Activated CD4-positive, alpha-beta T cell treated with anti-CD3 and anti-CD28 coated beads, Interleukin-2, amount 50 U/mL, for 24 hours (primary cell): ENCODE measurements around the gene PRRG2.

Source experiments
- DNase-seq, 2 donors: peaks; one replicate each; pipeline ENCODE4 v3.0.0-alpha.2; 2020; ENCODE audit warnings: low read depth in 1 of 2, low spot score in 1 of 2

The PRRG2 gene

DNA sequence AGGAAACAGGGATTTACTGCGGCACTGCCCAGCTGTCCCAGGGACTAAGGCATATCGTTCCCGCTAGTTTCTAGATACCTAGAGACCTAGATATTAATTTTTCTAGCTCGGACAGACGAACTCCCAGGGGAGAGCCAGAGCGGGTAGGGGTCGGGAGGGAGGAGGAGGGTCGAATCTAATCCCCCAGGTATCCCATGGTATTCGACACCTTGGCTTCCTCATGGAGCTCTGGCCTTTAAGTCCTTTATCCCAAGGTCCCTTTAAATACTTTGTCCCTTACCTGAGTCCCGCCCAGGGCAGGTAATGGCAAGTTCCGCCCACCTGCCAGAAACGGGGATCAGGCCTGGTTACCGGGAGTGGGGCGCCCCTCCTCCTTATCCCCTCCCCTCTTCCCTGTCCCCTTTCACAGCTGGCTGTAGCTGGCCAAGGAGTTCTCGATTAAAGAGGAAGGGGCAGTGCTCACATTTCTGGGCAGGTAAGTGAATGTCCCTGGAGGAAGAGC lies at the start of gene PRRG2:
PRRG2 (plus strand) TSS at position 310 of the 502 bp plus-strand sequence. CDS start 1,904 bp downstream, outside the sequence.
- DNase-seq: no peak

DNA sequence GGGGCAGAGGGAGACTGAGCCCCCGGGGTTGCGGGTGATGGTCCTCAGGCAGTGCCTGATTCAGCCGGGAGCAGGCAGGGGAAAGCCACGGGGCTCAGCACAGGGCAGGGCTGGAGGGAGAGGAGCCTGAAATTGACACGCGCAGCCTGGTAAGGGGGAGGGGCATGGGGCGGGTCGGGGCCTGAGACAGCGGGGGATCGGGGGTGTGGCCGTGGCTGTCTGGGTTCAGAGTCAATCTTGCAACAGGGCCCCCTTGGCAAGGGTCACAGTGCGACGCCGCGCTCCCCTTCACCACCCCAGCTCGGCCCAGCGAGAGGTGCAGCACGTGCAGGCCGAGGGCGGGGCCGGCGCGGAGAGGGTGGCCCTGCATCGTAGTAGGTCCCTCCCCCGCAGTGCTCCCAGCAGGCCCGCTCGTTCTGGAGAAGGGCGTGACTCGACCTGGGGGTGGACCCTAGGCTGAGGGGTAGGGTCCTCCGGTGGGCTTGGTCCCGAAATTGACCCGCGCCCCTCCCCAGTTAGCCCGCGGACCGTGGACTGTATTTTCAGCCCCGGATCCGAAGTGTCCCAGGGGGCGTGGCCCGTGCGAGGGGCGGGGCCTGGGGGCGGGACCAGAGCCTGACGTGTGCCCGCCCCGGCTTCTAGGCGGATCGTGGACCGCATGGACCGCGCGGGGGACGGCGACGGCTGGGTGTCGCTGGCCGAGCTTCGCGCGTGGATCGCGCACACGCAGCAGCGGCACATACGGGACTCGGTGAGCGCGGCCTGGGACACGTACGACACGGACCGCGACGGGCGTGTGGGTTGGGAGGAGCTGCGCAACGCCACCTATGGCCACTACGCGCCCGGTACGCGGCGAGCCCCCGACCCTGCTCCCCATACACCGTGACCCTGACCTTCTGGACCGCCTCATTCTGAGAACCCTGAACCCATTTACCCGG lies 47.3 kb upstream of the PRRG2 start:
- peak; percentile 74 to 76 for DNase-seq

DNA sequence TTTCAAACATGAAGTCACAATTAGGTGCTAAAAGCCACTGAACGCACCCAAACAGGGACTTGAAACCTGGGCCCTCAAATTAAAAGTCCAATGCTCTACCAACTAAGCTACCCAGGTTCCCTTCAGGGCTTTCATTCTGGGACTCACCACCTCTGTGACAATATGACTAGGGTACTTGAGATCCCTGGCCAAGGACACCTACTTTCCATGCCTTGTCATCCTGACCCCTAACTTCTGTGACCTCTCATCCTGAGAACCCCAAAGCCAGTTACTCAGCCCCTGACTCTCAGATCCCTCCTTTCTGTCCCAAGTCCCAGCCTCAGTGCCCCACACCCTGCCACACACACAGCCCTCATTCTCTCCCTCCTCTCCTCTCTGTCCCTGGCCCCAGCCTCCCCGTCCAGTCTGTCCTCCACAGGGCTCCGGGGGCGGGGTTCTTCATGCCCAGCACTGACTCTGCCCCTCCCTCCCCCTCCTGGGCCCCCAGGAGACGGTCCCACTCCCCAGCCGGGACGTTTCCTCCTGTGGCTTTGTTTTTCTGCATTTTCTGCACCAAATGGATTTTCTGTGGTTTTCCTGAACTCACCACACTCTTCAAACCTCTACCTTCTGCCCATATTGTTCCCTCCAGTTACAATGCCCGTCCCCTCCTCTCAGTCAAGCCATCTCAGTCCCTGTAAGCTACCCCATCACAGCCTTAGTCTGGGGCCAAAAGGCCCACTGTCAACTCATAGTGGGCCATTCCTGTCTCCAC lies 46.3 kb upstream of the PRRG2 start:
- no peak for DNase-seq

DNA sequence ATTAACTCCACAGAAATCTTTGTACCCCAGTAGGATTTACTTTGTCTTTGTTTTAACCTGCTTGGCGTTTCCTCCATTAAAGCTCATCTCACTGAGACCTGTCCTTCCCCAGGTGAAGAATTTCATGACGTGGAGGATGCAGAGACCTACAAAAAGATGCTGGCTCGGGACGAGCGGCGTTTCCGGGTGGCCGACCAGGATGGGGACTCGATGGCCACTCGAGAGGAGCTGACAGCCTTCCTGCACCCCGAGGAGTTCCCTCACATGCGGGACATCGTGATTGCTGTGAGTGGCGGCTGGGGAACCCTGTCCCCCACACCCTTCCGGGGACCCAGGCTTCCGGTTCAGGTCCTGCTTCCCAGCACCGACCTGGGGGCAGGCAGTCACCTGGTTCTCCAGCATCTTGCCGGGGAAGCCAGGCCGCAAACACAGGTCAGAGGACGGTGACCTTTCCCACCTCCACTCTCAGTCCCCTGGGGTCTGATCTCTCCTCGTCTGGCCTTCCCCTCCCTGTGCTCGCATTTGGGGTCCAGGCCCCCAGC lies 44.1 kb upstream of the PRRG2 start:
- DNase-seq: no peak

DNA sequence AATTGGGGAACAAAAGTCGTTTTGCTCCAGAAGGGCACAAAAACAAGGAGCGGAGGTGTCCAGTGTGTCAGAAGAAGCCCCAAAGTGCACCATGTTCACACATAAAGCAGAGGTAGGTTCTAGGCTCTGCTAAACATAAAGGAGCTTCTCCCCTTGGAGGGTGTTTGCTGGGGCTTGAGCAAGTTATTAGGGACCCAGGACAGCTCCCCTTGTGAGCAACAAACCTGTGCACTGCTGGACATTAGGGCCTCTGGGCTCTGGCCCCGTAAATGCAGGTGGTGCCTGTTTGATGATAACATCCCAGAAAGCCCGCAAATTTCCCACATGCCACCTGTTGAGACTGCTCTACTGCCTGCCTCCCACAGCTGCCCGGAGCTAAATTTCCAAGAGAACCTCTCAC lies 42.5 kb upstream of the PRRG2 start:
- DNase-seq: no peak

DNA sequence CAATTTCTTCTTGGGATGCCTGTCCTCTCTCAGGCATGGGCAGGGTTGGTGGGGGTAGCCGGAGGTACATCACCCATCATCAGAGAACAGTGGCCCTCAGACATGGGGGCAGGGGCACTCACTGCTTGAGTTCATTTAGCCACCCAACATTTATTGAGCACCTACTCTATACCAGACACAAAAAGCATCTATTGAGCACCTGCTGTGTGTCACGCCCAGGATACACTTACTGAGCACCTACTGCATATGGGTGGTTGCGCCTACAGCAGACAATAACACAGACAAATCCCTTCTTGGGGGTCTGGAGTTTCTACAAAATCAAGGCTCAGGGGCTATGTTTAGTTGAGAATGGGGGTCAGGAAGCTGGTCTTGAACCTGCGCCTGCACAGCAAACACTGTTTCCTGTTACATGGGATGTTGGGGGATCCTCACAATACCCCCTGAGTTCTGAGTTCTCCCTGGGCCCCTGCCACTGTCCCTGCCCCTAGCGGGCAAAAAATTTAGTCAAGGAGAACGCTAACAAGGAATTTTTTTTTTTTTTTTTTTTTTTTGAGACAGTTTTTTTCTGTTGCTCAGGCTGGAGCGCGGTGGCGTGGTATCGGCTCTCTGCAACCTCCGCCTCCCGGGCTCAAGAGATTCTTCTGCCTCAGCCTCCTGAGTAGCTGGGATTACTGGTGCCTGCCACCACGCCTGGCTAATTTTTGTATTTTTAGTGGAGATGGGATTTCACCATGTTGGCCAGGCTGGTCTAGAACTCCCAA lies 41.7 kb upstream of the PRRG2 start:
- no peak for DNase-seq

DNA sequence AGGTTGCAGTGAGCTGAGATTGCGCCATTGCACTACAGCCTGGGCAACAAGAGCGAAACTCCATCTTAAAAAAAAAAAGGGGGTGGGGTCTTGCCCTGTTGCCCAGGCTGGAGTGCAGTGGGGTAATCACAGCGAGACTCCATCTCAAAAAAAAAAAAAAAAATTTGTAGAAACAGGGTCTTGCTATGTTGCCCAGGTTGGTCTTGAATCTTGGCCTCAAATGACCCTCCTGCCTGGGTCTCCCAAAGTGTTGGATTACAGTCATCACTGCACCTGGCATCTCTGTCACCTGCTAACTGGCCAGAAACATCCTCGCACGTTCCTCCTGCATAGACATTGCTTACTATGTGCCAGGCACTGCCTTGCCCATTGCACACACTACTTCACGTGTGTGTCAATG lies 39.2 kb upstream of the PRRG2 start:
- DNase-seq: no peak

DNA sequence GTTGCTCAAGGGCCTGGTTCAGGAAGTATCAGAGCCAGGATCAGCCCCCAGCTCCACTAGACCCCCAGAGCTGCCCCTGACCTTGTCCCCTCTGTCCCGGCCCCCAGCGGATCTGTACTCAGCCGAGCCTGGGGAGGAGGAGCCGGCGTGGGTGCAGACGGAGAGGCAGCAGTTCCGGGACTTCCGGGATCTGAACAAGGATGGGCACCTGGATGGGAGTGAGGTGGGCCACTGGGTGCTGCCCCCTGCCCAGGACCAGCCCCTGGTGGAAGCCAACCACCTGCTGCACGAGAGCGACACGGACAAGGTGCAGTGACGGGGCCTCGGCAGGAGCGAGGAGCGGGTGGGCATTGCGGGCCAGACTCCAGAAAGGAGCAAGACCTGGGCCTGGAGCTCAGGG lies 38.7 kb upstream of the PRRG2 start:
- DNase-seq: no peak

DNA sequence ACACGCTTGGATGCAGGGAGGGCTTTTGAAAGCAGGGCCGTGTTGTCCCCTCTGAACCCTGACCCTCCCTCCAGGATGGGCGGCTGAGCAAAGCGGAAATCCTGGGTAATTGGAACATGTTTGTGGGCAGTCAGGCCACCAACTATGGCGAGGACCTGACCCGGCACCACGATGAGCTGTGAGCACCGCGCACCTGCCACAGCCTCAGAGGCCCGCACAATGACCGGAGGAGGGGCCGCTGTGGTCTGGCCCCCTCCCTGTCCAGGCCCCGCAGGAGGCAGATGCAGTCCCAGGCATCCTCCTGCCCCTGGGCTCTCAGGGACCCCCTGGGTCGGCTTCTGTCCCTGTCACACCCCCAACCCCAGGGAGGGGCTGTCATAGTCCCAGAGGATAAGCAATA lies 38.1 kb upstream of the PRRG2 start:
- DNase-seq: no peak

DNA sequence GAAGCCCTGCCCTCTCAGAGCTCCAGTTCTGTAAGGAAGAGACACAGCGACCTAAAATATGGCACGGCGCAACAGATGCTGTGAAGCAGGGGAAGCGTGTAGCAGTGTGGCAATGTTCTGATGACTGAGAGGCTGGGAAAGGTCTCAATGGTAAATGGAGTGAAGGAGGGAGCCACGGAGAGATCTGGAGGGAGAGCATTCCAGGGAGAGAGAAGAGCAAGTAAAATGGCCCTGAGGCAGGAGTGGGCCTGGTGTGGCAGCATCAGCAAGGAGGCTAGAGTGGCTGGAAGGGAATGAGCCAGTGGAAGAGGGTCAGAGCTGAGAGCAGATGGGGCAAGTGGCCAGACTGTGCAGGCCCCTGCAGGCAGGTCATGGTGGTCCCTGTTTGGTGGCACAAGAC lies 37.0 kb upstream of the PRRG2 start:
- DNase-seq: no peak

DNA sequence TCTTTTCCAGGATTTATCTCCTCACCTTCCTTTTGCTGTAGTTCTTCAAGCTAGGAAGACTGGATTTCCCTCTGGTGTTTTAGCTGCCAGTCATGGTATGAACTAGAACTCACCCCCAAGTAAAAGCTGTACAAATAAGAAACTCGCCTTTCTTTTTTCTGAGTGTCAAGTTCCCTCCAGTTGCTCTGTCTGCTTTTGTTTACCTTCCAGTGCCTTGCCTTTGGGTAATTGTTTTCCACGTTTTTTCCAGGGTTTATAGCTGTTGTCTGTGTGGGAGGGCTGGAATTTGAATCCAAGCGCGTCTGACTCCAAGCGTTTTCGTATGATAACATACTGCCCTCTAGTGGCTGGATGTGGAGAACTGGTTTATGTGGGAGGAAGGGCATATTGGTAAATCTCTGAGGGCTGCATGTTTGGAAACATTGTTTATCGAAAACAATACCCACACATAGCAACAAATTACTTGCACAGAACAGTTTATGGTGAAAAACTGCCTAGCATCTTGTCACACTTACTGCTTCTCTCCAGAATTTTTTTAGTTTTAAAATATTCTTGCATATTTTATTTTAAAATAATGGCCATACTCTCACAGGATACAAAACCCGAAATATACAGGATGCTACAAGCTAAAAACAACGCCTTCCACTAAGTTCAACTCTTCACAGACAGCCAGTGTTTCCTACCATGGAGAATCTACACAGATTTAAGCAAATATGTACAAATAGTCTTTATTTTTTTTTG lies 34.1 kb upstream of the PRRG2 start:
- peak in 1 of 2 donors; percentile 75 for DNase-seq

DNA sequence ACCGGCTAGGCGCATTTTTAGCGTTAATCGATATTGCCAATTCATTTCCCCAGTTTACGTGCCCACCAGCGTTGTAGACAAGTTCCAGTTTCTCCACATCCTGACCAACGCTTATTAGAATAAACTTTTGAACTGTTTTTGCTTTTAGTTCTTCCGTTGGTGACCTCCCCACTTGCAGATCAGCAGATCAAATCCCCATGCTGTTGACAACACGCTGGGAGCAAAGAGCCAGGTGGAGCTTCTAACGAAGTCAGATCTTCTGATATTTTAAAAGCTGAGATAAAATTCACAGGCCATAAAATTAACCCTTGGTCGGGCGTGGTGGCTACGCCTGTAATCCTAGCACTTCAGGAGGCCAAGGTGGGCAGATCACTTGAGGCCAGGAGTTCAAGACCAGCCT lies 32.1 kb upstream of the PRRG2 start:
- DNase-seq: no peak

DNA sequence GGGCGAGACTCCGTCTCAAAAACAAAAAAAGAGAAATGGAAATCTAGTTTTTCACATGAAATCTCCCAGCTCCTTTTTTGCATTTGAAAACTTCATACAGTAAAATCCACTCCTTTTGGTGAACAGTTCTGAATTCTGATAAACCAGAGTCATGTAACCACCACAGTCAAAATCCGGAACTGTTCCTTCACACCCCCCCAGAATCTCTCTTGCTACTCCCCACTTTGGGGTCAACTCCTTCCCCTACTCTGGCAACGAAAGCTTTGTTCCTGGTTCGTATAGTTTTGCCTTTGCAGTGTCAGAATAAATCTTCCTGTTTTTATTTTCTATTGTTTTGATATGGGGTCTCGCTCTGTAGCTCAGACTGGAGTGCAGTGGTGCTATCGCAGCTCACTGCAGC lies 29.6 kb upstream of the PRRG2 start:
- DNase-seq: no peak

DNA sequence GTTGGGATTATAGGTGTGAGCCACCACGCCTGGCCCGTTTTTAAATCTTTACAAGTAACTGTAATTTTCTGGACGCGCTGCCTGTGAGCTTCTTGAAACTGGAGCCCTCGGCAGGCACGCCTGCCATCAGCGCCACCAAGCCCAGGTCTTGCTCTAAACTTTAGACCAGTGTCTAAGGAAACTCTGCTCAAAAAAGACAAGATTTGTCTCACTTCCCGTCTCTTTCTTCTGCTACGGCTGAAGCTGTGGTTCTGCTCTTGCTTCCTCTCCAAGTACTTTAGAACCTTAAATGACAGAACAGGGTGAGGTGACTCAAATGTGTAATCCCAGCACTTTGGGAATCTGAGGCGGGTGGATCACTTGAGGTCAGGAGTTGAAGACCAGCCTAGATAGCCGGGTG lies 28.4 kb upstream of the PRRG2 start:
- DNase-seq: no peak

DNA sequence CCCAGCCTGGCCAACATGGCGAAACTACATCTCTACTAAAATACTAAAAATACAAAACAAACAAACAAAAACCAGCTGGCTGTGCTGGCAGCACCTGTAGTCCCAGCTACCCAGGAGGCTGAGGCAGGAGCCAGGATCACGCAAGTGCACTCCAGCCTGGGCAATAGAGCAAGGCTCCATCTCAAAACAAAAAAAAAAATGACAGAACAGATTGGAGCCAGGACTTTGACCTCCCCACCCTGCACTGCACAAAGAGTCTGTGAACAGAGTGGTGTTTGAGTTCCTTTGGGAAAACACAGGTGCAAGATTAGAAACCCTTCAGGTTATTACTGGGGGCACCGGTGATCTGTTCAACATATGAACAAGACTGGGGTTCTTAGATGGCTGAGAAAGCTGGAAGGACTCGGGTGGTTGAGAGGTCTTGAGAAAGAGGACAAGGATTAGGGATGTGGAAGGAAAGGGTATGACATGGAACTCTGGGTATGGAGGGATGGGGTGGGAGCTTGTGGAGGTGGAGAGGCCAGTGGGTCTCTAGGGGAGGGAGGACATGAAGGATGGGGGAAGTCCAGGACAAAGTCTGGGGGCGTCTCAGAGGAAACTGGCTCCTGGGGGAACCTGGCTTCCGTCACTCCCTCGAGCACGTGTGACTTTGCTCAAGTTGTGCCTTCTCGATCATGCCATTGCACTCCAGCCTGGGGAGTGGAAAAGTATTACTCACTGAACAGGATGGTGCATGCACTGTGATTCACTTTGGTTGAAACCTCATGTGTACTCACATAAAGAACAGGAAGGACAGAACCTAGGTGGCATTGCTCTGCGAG lies 27.5 kb upstream of the PRRG2 start:
- DNase-seq: peak in 1 of 2 donors; percentile 73

DNA sequence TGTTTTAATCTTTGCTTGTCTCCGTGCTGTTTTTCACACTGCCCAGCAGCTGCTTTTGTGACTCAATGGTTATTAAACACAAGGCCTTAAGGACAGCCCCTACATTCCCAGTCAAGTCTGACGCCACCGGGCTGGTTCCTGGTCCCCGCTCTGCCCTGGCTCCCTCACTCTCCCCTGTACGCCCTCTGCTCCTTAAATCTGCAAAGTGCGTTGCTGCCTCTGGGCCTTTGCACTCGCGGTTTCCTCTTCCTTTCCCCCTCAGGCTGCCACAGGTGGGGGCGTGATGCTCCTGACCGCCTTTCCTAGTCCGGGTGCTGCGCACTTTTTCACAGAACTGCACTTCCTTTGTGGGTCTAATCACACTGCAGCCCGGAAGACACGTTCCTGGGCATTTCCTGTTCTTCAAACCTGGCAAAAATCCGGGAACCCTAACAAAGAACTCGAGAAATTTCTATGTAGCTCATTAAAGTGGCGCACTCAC lies 26.4 kb upstream of the PRRG2 start:
- DNase-seq: no peak

DNA sequence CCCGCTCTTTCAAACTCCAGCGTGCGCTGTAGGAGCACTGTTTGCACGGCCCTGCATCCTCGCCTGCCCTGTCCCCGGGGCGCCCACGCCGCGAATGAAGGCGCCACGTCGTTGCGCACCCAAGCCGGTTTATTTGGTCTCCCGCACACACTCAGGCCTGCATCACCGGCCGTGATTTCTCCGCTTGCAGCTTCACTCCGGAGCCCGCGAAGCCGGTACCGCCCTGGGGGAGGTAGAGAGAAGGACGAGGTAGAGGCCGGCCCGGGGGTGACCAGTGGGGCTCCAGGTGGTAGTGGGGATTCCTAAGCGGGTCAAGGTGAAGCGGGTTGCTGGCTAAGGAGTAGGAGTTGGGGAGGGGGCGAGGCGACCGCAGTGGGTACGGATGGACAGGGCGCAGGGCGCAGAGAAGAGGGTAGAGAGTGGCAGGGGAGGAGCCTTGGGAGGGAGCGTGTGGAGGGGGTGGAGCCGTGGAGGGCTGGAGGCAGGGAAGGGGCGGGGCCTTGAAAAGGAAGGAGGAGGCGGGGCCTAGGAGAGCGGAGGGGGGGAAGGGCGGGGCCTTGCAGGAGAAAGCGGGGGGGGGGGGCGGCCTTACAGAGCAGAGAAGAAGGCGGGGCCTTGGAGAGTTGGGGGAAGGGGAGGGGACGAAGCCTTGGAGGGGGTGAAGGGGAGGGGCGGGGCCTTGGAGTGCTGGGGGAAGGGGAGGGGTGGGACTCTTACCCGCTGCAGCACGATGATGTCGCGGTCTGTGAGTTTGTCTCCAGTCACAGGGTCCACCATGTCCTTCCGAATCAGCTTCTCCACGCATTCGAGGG lies 25.3 kb upstream of the PRRG2 start:
- peak in 1 of 2 donors; percentile 74 for DNase-seq
